Lower leg skin (tissue), 4 donors: ENCODE measurements around the gene OLFM2. TPM values are rescaled to one million over a fixed set of nuclear protein-coding genes. Genes with fewer than 3 reads are reported as not detected.

Source experiments
- DNase-seq, 2 donors: peaks; one replicate each; pipeline ENCODE4 v3.0.0-alpha.2; 2019; ENCODE audit warnings: low spot score in 2 of 2
- H3K4me3 ChIP-seq: fragments of 200-600 bp; sonication (generic); 2 replicates; pipeline ENCODE4 v1.5.1; 2017; ENCODE audit warnings: mild to moderate bottlenecking, low read depth; ENCODE audit not compliant: poor library complexity, severe bottlenecking
- POLR2A ChIP-seq, 2 donors: fragments of 450-650 bp; IDR thresholded peaks; one replicate each; pipeline ENCODE4 v1.6.1; 2016 to 2017; ENCODE audit warnings: antibody characterized with exemption in 2 of 2, mild to moderate bottlenecking in 1 of 2, moderate library complexity in 1 of 2
- WGBS, 2 donors: methylation state at CpG; one replicate each; pipeline ENCODE4 v1.1.5; 2018; 5-methylcytosine and 5-hydroxymethylcytosine counted together
- intact Hi-C: fragments of 100-400 bp; cut with DNase I; formaldehyde crosslinking; loops from one replicate; pipeline ENCODE4 v1.15.0; 2023; ENCODE audit warnings: low total_unique reads
- total RNA-seq, 4 donors: library from RNA; depleted of rRNA; stranded (reverse); fragments of >200 nt; gene quantifications; one replicate each; pipeline ENCODE4 v1.1.0, GENCODE V29; 2016
- TF ChIP-seq, protein P1 (sequence below), 3 donors: fragments of 450-650 bp; IDR thresholded peaks; one replicate each; pipeline ENCODE4 v1.5.1; 2016; ENCODE audit warnings: antibody characterized with exemption in 3 of 3, mild to moderate bottlenecking in 3 of 3, moderate library complexity in 2 of 3

OLFM2 gene
- 100 to 1,000 TPM in 3 of 4 donors, 10 to 100 TPM in 1; 94.8 to 157 (median 112) TPM for total RNA-seq

DNA sequence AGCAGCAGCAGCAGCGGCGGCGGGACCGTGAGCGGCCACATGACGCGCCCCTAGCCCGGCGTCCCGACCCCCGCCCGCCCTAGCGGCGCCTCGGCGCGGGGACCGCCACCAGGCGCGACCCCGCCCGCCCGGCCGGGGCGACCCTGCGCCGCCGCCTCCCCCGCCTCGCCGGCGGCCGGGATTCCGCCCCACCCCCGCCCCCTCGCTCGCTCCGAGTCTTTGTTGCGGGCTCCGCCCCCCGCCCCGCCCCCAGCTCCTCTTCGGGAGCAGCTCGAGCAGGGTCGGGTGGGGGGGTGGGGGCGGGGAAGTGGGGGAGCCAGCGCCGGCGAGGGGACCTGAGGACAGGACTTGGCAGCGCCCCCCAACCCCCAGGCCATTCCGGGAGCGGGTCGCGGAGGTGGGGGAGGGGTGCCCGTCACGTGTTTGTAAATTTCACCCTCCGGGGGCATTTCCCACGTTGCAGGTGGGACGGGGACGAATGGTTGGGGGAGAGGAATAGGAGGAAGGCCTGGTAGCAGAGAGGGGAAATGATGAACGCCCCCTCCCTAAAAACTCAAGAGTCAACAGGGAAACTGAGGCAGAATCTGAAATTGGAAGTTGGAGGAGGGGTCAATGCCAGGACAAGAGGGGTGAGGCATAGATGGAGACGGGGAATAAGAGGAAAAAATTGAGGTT lies at the start of gene OLFM2:
Gene OLFM2 (minus strand): TSS at position 190 of the 675 bp plus-strand sequence. CDS start 149 bp downstream, at position 41.
- TF ChIP-seq, protein P1, sequence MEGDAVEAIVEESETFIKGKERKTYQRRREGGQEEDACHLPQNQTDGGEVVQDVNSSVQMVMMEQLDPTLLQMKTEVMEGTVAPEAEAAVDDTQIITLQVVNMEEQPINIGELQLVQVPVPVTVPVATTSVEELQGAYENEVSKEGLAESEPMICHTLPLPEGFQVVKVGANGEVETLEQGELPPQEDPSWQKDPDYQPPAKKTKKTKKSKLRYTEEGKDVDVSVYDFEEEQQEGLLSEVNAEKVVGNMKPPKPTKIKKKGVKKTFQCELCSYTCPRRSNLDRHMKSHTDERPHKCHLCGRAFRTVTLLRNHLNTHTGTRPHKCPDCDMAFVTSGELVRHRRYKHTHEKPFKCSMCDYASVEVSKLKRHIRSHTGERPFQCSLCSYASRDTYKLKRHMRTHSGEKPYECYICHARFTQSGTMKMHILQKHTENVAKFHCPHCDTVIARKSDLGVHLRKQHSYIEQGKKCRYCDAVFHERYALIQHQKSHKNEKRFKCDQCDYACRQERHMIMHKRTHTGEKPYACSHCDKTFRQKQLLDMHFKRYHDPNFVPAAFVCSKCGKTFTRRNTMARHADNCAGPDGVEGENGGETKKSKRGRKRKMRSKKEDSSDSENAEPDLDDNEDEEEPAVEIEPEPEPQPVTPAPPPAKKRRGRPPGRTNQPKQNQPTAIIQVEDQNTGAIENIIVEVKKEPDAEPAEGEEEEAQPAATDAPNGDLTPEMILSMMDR (IDR thresholded peaks at IDR 0.05) = no peak
- no peak for TF ChIP-seq POLR2A (IDR thresholded peaks at IDR 0.05)
- intact Hi-C loops = loop anchor here (2.0 to 10.0 kb wide), 3 partner anchors 64 to 318 kb away; partner anchors contain the start of genes EIF3G, MRPL4 and P2RY11
- 5 to 6% methylated on average over 15 to 19 of the region's 62 CpGs for WGBS, 2 donors
- no peak for DNase-seq
- peak within 1 kb of the TSS; percentile 20 for H3K4me3 ChIP-seq

DNA sequence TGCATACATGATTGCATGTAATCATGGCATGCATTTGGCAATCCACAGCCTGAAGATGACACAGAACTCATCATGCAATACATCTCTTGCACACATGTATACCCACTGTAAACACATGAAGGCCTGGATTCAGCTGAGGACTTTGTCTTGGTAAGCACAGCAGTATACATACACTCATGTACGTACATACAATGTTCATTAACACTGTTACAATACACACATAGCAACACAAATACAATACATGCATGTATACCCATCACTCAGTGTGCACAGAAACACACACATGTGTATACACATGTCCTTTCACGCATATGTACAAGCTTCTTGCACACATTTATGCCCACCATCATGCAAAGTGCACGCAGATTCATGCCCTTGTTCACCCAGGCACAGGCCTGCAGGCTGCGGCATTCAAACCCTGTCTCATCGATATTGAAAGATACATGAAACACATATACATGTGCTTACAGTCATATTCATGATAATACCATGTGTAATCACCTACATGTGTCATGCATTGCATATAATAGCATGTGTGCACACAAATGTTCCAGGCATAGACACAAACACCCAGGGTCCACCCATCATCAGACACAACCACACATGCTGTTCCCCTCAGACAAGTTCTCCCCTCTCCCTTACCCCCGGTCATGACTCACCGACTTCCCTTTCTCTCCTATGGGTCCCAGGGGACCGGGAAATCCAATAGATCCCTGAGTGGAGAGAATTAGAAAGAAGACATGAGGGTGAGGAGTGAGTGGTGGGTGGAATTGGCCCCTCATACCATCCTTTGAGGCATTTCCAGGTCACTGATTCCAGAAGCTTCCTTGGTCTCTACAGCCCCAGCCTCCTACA lies 45.3 kb upstream of the OLFM2 start:
- H3K4me3 ChIP-seq = no peak overlapping the region
- no peak for DNase-seq
- intact Hi-C loops = no loop called here
- 87 to 90% methylated on average over 8 of the region's 8 CpGs for WGBS, 2 donors
- no peak for TF ChIP-seq POLR2A (IDR thresholded peaks at IDR 0.05)
- TF ChIP-seq, protein P1 (IDR thresholded peaks at IDR 0.05) = no peak

DNA sequence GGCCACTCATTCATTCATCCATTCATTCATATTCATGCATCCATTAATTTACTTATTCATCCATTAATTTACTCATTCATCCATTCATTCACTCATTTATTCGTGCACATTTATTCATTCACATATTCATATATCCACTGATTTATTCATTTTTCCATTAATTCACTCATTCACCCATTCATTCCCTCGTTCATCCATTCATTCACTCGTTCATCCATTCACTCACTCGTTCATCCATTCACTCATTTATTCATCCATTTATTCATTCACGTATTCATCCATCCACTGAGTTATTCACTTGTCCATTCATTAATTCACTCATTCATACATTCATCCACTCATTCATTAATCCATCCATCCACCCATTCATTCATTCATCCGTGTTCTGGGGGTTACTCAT lies 35.8 kb upstream of the OLFM2 start:
- no peak for DNase-seq
- TF ChIP-seq POLR2A (IDR thresholded peaks at IDR 0.05) = no peak
- TF ChIP-seq, protein P1 (IDR thresholded peaks at IDR 0.05) = no peak
- 92 to 94% methylated on average over 6 of the region's 6 CpGs for WGBS, 2 donors
- H3K4me3 ChIP-seq = no peak overlapping the region
- intact Hi-C loops = no loop called here

DNA sequence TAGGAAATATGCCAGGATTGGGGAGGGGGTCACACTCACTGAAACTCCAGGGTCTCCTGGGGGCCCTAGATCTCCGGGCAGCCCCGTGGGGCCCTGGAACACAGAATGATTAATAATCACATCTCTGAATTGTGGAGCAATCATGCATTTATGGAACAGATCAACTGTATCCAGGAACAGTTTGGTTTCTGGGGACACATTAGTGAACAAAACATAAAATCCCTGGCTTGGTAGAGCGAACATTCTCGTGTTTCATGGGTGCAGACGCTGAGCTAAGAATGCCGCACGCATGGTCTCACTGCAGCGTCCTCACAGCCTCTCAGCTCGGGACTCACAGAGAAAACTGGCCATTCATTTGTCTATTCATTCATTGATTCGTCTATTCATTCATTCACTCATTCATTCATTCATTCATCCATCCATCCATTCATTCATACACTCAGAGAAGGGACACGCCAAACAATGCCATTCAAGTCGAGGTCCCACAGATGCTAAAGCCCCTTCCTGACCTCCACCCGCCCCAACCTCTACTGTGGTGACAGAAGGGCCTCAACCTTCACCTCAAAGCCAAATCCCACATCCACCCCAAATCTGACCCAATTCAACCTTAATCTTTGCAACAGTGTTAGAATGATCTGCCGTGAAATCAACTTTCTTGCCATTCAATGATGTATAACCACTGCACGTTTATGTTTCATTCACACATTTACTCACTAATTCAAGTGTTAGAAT lies 35.0 kb upstream of the OLFM2 start:
- intact Hi-C loops = no loop called here
- H3K4me3 ChIP-seq = no peak overlapping the region
- 75 to 81% methylated on average over 15 of the region's 15 CpGs for WGBS, 2 donors
- TF ChIP-seq, protein P1 (IDR thresholded peaks at IDR 0.05) = no peak
- no peak for TF ChIP-seq POLR2A (IDR thresholded peaks at IDR 0.05)
- no peak for DNase-seq

DNA sequence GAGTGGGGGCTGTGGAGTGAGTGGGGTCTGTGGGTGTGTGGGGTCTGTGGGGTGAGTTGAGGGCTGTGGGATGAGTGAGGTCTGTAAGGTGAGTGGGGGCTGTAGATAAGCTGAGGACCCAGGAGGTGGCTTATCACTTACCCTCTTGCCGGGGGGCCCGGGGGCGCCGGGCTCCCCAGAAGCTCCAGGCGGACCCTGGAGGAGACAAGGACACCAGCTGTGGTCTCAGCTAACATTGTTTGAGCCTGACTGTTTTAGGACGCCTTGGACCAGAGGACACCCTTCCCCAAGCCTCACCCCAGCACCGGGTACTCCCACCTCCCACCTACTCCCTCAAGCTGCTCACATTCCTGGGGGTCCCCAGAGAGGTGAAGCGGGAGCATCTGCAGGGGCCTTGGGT lies 34.2 kb upstream of the OLFM2 start:
- no peak overlapping the region for H3K4me3 ChIP-seq
- intact Hi-C loops = no loop called here
- TF ChIP-seq, protein P1 (IDR thresholded peaks at IDR 0.05) = no peak
- no peak for TF ChIP-seq POLR2A (IDR thresholded peaks at IDR 0.05)
- 75 to 87% methylated on average over 8 of the region's 8 CpGs for WGBS, 2 donors
- DNase-seq = no peak
